HepG2 (cell line): Measurements from ENCODE around the gene CORO7. TPM values are rescaled to one million over a fixed set of nuclear protein-coding genes. Genes with fewer than 3 reads are reported as not detected.

Experiments used
- FOXA3 ChIP-seq: IDR thresholded peaks from 2 replicates; pipeline ENCODE4 v1.6.1; 2016; ENCODE audit warnings: missing genetic modification reagents, missing compliant biosample characterization
- HBP1 ChIP-seq: IDR thresholded peaks from 2 replicates; pipeline ENCODE4 v1.6.1; 2016; ENCODE audit warnings: low read depth, control low read depth
- MLLT10 ChIP-seq: sonication (generic); formaldehyde crosslinking; IDR thresholded peaks from 2 replicates; pipeline ENCODE4 v1.4.0; 2020; ENCODE audit warnings: missing genetic modification reagents
- MXI1 ChIP-seq: IDR thresholded peaks from 3 replicates; pipeline ENCODE4 v1.6.1; 2012; ENCODE audit warnings: low read depth, low read length, inconsistent platforms, borderline replicate concordance
- NFE2L1 ChIP-seq: sonication (generic); formaldehyde crosslinking; IDR thresholded peaks from 2 replicates; pipeline ENCODE4 v1.4.0; 2020; ENCODE audit warnings: missing genetic modification reagents, mild to moderate bottlenecking, borderline replicate concordance
- PRDM15 ChIP-seq: sonication (generic); formaldehyde crosslinking; IDR thresholded peaks from 2 replicates; pipeline ENCODE4 v1.4.0; 2020; ENCODE audit warnings: missing genetic modification reagents
- RFX1 ChIP-seq: fragments of 450-650 bp; IDR thresholded peaks from 2 replicates; pipeline ENCODE4 v1.6.1; 2017
- SALL2 ChIP-seq: sonication (generic); formaldehyde crosslinking; IDR thresholded peaks from 2 replicates; pipeline ENCODE4 v1.8.1; 2023; ENCODE audit warnings: mild to moderate bottlenecking, missing genetic modification reagents, inconsistent platforms
- XRCC5 ChIP-seq: fragments of 200-400 bp; formaldehyde crosslinking; optimal IDR thresholded peaks from 2 replicates; pipeline ENCODE3; 2017; ENCODE audit warnings: mild to moderate bottlenecking, low read length
- ZBTB26 ChIP-seq: IDR thresholded peaks from 2 replicates; pipeline ENCODE4 v1.6.1; 2016; ENCODE audit warnings: missing compliant biosample characterization, missing genetic modification reagents, borderline replicate concordance
- ZFY ChIP-seq: sonication (generic); formaldehyde crosslinking; IDR thresholded peaks from 2 replicates; pipeline ENCODE4 v1.4.0; 2020; ENCODE audit warnings: missing genetic modification reagents
- ZNF101 ChIP-seq: sonication (generic); formaldehyde crosslinking; IDR thresholded peaks from 2 replicates; pipeline ENCODE4 v1.4.0; 2020; ENCODE audit warnings: mild to moderate bottlenecking, low read depth, missing genetic modification reagents, borderline replicate concordance
- ZNF225 ChIP-seq: sonication (generic); formaldehyde crosslinking; IDR thresholded peaks from 2 replicates; pipeline ENCODE4 v1.4.0; 2020; ENCODE audit warnings: mild to moderate bottlenecking, missing genetic modification reagents
- ZNF34 ChIP-seq: sonication (generic); formaldehyde crosslinking; IDR thresholded peaks from 2 replicates; pipeline ENCODE4 v1.4.0; 2020; ENCODE audit warnings: mild to moderate bottlenecking, missing genetic modification reagents, borderline replicate concordance
- ZNF841 ChIP-seq: sonication (generic); formaldehyde crosslinking; IDR thresholded peaks from 2 replicates; pipeline ENCODE4 v1.8.1; 2023; ENCODE audit warnings: missing genetic modification reagents, borderline replicate concordance
- polyA plus RNA-seq, 8 experiments: library from polyadenylated mRNA; depleted of rRNA in 3 of 8; stranded (reverse) in 7 of 8; unstranded in 1 of 8; fragments of >200 nt; fragmentation: Illumina TruSeq in 4 of 8; extraction: Trizol in 4 of 8; gene quantifications; 2 replicates each; pipeline versions ENCODE4 v1.2.1 to v1.2.3, GENCODE V29; 2011 to 2016; ENCODE audit warnings: low read depth in 4 of 8, missing spikeins in 1 of 8, mixed read lengths in 1 of 8; ENCODE audit not compliant: insufficient read depth in 1 of 8
- total RNA-seq, 5 experiments: library from RNA; depleted of rRNA; stranded (reverse); fragments of >200 nt; fragmentation: Illumina TruSeq; extraction: Trizol; gene quantifications; 2 replicates each; pipeline ENCODE4 v1.2.3, GENCODE V29; 2016; ENCODE audit warnings: low read depth in 1 of 5
- TF ChIP-seq, protein P1 (sequence below): sonication (generic); formaldehyde crosslinking; IDR thresholded peaks from 2 replicates; pipeline ENCODE4 v1.5.1; 2020; ENCODE audit warnings: mild to moderate bottlenecking, moderate library complexity, missing genetic modification reagents
- TF ChIP-seq, protein P2 (sequence below): sonication (generic); formaldehyde crosslinking; IDR thresholded peaks from 2 replicates; pipeline ENCODE4 v1.5.0; 2020; ENCODE audit warnings: missing genetic modification reagents
- TF ChIP-seq, protein P3 (sequence below): sonication (generic); formaldehyde crosslinking; IDR thresholded peaks from 2 replicates; pipeline ENCODE4 v1.5.0; 2020; ENCODE audit warnings: missing genetic modification reagents, mild to moderate bottlenecking, borderline replicate concordance

Gene CORO7
- total and polyA plus RNA-seq, 2 of the 13 experiments (the other 11 are each of a cell fraction or from before 2014, with no cell fraction given): 9.9 to 14.3 TPM

- TF ChIP-seq, protein P1, sequence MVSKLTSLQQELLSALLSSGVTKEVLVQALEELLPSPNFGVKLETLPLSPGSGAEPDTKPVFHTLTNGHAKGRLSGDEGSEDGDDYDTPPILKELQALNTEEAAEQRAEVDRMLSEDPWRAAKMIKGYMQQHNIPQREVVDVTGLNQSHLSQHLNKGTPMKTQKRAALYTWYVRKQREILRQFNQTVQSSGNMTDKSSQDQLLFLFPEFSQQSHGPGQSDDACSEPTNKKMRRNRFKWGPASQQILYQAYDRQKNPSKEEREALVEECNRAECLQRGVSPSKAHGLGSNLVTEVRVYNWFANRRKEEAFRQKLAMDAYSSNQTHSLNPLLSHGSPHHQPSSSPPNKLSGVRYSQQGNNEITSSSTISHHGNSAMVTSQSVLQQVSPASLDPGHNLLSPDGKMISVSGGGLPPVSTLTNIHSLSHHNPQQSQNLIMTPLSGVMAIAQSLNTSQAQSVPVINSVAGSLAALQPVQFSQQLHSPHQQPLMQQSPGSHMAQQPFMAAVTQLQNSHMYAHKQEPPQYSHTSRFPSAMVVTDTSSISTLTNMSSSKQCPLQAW (CRISPR knock-in tag): no peak
- TF ChIP-seq PRDM15: no peak
- no peak for TF ChIP-seq ZNF841 (CRISPR knock-in tag)
- no peak for TF ChIP-seq ZNF34 (CRISPR knock-in tag)
- TF ChIP-seq NFE2L1: no peak
- TF ChIP-seq ZNF101 (CRISPR knock-in tag): no peak
- 0 out of 2 replicates have a peak, but pooled peaks have one; percentile 7 for TF ChIP-seq ZBTB26
- TF ChIP-seq XRCC5: peak; percentile 94
- no peak for TF ChIP-seq ZNF225
- TF ChIP-seq, protein P2, sequence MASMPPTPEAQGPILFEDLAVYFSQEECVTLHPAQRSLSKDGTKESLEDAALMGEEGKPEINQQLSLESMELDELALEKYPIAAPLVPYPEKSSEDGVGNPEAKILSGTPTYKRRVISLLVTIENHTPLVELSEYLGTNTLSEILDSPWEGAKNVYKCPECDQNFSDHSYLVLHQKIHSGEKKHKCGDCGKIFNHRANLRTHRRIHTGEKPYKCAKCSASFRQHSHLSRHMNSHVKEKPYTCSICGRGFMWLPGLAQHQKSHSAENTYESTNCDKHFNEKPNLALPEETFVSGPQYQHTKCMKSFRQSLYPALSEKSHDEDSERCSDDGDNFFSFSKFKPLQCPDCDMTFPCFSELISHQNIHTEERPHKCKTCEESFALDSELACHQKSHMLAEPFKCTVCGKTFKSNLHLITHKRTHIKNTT (CRISPR knock-in tag): no peak
- no peak for TF ChIP-seq SALL2 (CRISPR knock-in tag)
- TF ChIP-seq MXI1: 0 out of 3 replicates have a peak, but pooled peaks have one; percentile 30
- TF ChIP-seq RFX1: no peak
- TF ChIP-seq, protein P3, sequence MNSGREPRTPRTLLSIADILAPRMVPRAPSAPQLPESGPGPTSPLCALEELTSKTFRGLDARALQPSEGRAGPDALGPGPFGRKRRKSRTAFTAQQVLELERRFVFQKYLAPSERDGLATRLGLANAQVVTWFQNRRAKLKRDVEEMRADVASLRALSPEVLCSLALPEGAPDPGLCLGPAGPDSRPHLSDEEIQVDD: no peak
- TF ChIP-seq FOXA3 (CRISPR knock-in tag): peak; percentile 32; the same call in 1 of the 2 replicates
- TF ChIP-seq HBP1 (CRISPR knock-in tag): 0 out of 2 replicates have a peak, but pooled peaks have one; percentile 47
- no peak for TF ChIP-seq MLLT10
- peak; percentile 59; the same call in 1 of the 2 replicates for TF ChIP-seq ZFY (CRISPR knock-in tag)
These were observed 106.5 kb downstream of the CORO7 start (continued) for GRCh38 chr16:4309833-4310266.
